SK-N-MC (cell line): ENCODE measurements around the gene JPH4.
"Not testable (repeated sequence)": the region's sequence is repeated elsewhere in the genome, so short reads cannot be mapped to it uniquely, and the experiment has no call there.

Experiments used
- EZH2 ChIP-seq: fragments of 200-600 bp; sonication (generic); IDR thresholded peaks from one replicate; pipeline ENCODE4 v1.6.1; 2017; ENCODE audit warnings: antibody characterized with exemption
- FOXP2 ChIP-seq: optimal IDR thresholded peaks from 2 replicates; pipeline ENCODE3; 2011; ENCODE audit warnings: mild to moderate bottlenecking, moderate library complexity; ENCODE audit not compliant: insufficient read depth; ENCODE audit errors: extremely low read length, control extremely low read depth
- POLR2AphosphoS5 ChIP-seq: IDR thresholded peaks from 2 replicates; pipeline ENCODE4 v1.6.1; 2012; ENCODE audit warnings: mild to moderate bottlenecking, low read depth, low read length, borderline replicate concordance

DNA sequence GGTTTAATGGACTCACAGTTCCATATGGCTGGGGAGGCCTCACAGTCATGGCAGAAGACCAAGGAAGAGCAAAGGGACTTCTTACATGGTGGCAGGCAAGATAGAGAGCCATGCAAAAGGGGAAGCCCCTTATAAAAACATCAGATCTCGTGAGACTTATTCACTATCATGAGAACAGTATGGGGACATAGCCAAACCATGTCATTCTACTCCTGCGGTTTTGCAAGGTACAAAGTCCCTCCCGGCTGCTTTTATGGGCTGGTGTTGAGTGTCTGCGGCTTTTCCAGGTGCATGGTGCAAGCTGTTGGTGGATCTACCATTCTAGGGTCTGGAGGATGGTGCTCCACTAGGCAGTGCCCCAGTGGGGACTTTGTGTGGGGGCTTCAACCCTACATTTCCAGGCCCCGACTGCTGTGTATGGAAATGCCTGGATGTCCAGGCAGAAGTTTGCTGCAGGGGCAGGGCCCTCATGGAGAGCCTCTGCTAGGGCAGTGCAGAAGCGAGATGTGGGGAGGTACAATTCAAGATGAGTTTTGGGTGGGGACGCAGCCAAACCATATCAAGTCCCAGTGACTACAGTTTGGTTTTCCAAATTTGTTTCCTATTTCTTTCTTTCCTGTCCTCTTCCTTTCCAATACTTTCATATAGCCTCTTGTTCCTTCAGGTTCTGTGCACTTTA is 31.0 kb upstream of the JPH4 start:
- TF ChIP-seq EZH2, POLR2AphosphoS5, FOXP2: not testable (repeated sequence)
